Measurements from ENCODE around the gene XCL1.

Gene XCL1

DNA sequence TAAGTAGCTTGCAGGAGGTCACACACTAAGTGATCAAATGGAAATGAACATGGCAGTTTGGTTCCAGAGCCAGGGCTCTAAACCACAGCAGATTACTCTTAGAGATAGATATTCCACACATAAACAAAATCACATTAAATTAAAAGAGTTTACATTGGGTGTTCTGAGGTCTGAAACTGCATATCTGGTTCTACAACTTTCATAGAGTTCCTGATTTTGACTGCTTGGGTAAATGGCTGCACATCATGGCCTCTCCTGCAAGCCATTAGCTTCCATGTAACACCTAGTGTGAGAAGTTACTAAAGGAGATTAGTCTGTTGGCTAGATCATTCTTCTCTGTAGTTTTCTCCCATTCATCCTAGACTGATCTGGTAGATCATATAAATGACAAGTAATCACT lies 19.8 kb upstream of the XCL1 start:
- no peak overlapping the region for H3K27ac ChIP-seq
- ChIA-PET CTCF (no interaction called here), POLR2A (ENCODE audit: low non-redundant PET) (no interaction called here)
- DNase-seq (ENCODE audit: low spot score): no peak
- no peak for TF ChIP-seq CTCF (conservative IDR thresholded peaks at IDR 0.05; ENCODE audit: low read depth)

- ChIA-PET POLR2A (ENCODE audit: low non-redundant PET) (no interaction called here), CTCF (no interaction called here)
- H3K27ac ChIP-seq: no peak overlapping the region
- no peak for TF ChIP-seq CTCF (conservative IDR thresholded peaks at IDR 0.05; ENCODE audit: low read depth)
- no peak for DNase-seq (ENCODE audit: low spot score)
Observed at GRCh38 chr1:168560370-168560769, 16.0 kb upstream of the XCL1 start.

- no peak for DNase-seq (ENCODE audit: low spot score)
- TF ChIP-seq CTCF (conservative IDR thresholded peaks at IDR 0.05; ENCODE audit: low read depth): no peak
- H3K27ac ChIP-seq: no peak overlapping the region
- POLR2A ChIA-PET (ENCODE audit: low non-redundant PET): no interaction called here
- CTCF ChIA-PET: no interaction called here
Observed at GRCh38 chr1:168561989-168562388, 14.4 kb upstream of the XCL1 start.

GRCh38 chr1:168565825-168566224 lies 10.6 kb upstream of the XCL1 start:
- POLR2A ChIA-PET (ENCODE audit: low non-redundant PET): no interaction called here
- no peak overlapping the region for H3K27ac ChIP-seq
- DNase-seq (ENCODE audit: low spot score): no peak
- TF ChIP-seq CTCF (conservative IDR thresholded peaks at IDR 0.05; ENCODE audit: low read depth): no peak
- CTCF ChIA-PET: no interaction called here

DNA sequence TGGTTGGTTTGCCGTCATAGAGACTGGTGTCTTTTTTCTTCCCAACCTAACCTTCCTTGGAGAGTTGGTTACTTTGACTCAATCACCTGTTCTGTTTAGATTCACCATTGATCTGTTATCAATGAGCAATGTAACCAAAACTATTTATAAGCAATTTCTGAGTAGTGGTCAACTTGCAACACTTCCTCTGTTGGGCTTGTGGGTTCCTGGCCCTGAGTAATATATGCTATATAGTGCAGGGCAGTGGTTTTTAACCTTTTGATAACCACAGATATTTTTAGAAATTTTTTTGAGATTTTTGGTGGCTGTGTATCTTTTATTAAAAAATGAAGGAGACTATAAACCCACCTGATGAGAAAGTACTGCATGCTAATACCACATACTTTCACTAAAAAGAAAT lies 9.4 kb upstream of the XCL1 start:
- no peak for TF ChIP-seq CTCF (conservative IDR thresholded peaks at IDR 0.05; ENCODE audit: low read depth)
- POLR2A ChIA-PET (ENCODE audit: low non-redundant PET): no interaction called here
- DNase-seq (ENCODE audit: low spot score): no peak
- H3K27ac ChIP-seq: no peak overlapping the region
- CTCF ChIA-PET: interaction anchor here (0.6 to 0.7 kb wide), 2 partner anchors 11 to 729 kb away, joined by 3 to 4 read pairs; no protein-coding TSS in a partner anchor

DNA sequence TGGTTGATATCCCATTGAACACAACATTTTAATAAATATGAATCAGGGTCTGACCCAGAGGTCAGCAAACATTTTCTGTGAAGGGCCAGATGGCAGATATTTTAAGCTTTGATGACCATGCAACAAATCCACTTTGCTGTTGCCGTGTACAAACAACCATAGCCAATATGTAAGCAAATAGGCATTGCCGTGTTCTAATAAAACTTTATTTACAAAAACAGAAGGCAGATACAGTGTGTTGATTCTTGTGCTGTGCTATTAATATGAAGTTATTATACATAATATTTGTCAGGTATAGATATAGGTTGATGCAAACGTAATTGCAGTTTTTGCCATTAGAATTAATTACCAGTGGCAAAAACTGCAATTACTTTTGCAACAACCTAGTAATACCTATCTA lies 8.8 kb upstream of the XCL1 start:
- no peak for DNase-seq (ENCODE audit: low spot score)
- TF ChIP-seq CTCF (conservative IDR thresholded peaks at IDR 0.05; ENCODE audit: low read depth): no peak
- ChIA-PET POLR2A (ENCODE audit: low non-redundant PET) (no interaction called here), CTCF (interaction anchor here (0.7 kb wide), 1 partner anchor 11 kb away, joined by 3 read pairs; no protein-coding TSS in a partner anchor)
- H3K27ac ChIP-seq: no peak overlapping the region

GRCh38 chr1:168568346-168568745 lies 8.1 kb upstream of the XCL1 start:
- no peak for TF ChIP-seq CTCF (conservative IDR thresholded peaks at IDR 0.05; ENCODE audit: low read depth)
- POLR2A ChIA-PET (ENCODE audit: low non-redundant PET): no interaction called here
- CTCF ChIA-PET: no interaction called here

More at GRCh38 chr1:168568346-168568745, 8.1 kb upstream of the XCL1 start:
- no peak overlapping the region for H3K27ac ChIP-seq
- DNase-seq (ENCODE audit: low spot score): no peak
